Esophagus (tissue), 2 donors: ENCODE results near the gene CHRNE. TPM values are rescaled to one million over a fixed set of nuclear protein-coding genes. Genes with fewer than 3 reads are reported as not detected.
"Not testable (repeated sequence)": the region's sequence is repeated elsewhere in the genome, so short reads cannot be mapped to it uniquely, and the experiment has no call there.

Experiments used
- H3K27ac ChIP-seq, 2 donors: one replicate each; pipeline ENCODE4 v1.5.1; 2013; ENCODE audit warnings: low read depth in 2 of 2, mild to moderate bottlenecking in 2 of 2, inconsistent platforms in 1 of 2, low read length in 1 of 2, moderate library complexity in 1 of 2
- H3K27me3 ChIP-seq, 2 donors: one replicate each; pipeline ENCODE4 v1.6.1; 2013; ENCODE audit warnings: low read length in 2 of 2, control low read depth in 1 of 2, mild to moderate bottlenecking in 1 of 2; ENCODE audit not compliant: insufficient read depth in 2 of 2, control insufficient read depth in 1 of 2
- H3K36me3 ChIP-seq, 2 donors: one replicate each; pipeline ENCODE4 v1.6.1; 2013; ENCODE audit warnings: low read length in 1 of 2; ENCODE audit not compliant: control insufficient read depth in 2 of 2, insufficient read depth in 2 of 2
- H3K4me1 ChIP-seq, 2 donors: one replicate each; pipeline ENCODE4 v1.6.1; 2013; ENCODE audit warnings: low read length in 1 of 2; ENCODE audit not compliant: control insufficient read depth in 2 of 2, insufficient read depth in 2 of 2
- H3K4me3 ChIP-seq, 2 donors: one replicate each; pipeline ENCODE4 v1.5.1; 2013; ENCODE audit warnings: low read length in 2 of 2, mild to moderate bottlenecking in 2 of 2, low read depth in 1 of 2, moderate library complexity in 1 of 2
- H3K9me3 ChIP-seq, 2 donors: one replicate each; pipeline ENCODE4 v1.6.1; 2013; ENCODE audit warnings: mild to moderate bottlenecking in 2 of 2, low read depth in 1 of 2, low read length in 1 of 2, moderate library complexity in 1 of 2; ENCODE audit not compliant: control insufficient read depth in 2 of 2, insufficient read depth in 1 of 2
- WGBS, 2 donors: extraction: QIAGEN DNeasy Blood & Tissue Kit; methylation state at CpG; one replicate each; pipeline ENCODE4 v1.1.7; 2013; 5-methylcytosine and 5-hydroxymethylcytosine counted together
- polyA plus RNA-seq, 2 donors: library from polyadenylated mRNA; stranded (reverse); fragments of 200-250 nt; gene quantifications; one replicate each; pipeline ENCODE4 v1.2.3, GENCODE V29; 2013
- donor health status: healthy with polysubstance abuse.
- donor health status: Bipolar disorder and iron deficiency.

The CHRNE gene
- polyA plus RNA-seq, 2 donors: 0.16 to 0.47 TPM

DNA sequence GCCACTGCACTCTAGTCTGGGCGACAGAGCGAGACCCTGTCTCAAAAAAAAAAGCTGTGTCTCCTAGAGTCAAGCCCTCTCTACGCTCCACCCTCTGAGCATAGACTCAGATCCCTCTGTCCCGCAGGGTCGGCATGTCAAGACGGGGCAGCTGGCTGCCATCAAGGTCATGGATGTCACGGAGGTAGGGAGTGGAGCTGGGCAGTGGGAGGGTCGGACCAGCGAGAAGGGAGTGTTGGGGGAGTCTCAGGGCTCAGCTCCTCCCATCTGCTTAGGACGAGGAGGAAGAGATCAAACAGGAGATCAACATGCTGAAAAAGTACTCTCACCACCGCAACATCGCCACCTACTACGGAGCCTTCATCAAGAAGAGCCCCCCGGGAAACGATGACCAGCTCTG lies 22.0 kb downstream of the CHRNE start:
- Histone ChIP-seq H3K27me3 (no peaks in the 10 kb centered on the region), H3K4me3 (no peak overlapping the region), H3K4me1 (no peaks in the 10 kb centered on the region), H3K9me3 (no peaks in the 10 kb centered on the region), H3K36me3 (peaks cover 14 to 60% of the 10 kb centered on the region in 2 donors), H3K27ac (peak overlapping the region; percentile 22 to 62)
- WGBS, 2 donors: 69 to 71% methylated on average over 15 of the region's 15 CpGs

DNA sequence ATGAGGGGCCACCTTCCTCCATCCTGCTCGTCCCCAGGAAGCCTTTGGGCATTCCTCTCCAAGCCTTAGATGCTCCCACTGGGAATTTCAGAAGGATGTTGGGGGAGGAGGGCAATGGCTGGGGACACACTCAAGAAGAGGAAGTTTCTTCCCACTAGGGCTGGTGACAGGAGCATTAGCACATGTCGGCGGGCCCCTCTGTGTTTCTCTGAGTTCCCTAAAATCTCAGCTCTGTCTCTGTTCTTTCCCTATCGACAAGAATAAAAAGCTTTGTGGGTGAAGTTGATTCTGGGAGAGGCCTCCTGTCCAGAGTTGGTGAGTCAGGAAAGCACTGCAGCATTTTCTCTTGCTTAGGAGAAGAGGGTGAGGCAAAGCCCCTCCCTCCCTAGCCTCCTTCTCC lies 23.3 kb downstream of the CHRNE start:
- WGBS, 2 donors: 72 to 84% methylated on average over 4 of the region's 4 CpGs
- Histone ChIP-seq H3K4me3 (no peak overlapping the region), H3K9me3 (no peaks in the 10 kb centered on the region), H3K27me3 (no peaks in the 10 kb centered on the region), H3K36me3 (peaks cover 10 to 47% of the 10 kb centered on the region in 2 donors), H3K4me1 (no peaks in the 10 kb centered on the region), H3K27ac (no peak overlapping the region)

GRCh38 chr17:4877089-4877488 lies 25.8 kb downstream of the CHRNE start:
- Histone ChIP-seq H3K27me3 (no peaks in the 10 kb centered on the region), H3K36me3 (peaks cover 10 to 38% of the 10 kb centered on the region in 2 donors), H3K4me3 (no peak overlapping the region), H3K27ac (no peak overlapping the region), H3K9me3 (no peaks in the 10 kb centered on the region), H3K4me1 (no peaks in the 10 kb centered on the region)
- 54 to 77% methylated on average over 5 of the region's 5 CpGs for WGBS, 2 donors

DNA sequence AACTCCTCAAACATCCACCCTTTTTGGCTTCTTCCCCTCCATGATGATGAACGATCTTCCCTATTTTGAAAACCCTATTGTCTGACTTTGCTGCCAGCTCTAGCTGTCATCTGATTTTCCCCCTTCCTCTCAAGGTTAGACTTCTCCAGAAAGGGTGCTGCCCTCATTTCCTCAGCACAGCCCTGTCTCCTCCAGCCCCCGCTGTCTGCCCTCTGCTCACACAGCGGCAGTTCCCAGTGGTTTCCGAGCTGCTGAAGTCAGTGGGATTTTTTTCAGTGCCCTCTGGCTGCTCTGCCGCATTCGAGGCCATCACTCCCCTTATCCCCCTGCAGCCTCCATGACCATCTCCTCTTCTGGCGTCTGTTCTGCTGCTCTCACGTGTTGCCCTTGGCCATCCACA lies 30.1 kb downstream of the CHRNE start:
- Histone ChIP-seq H3K4me3 (no peak overlapping the region), H3K27ac (no peak overlapping the region), H3K9me3 (no peaks in the 10 kb centered on the region), H3K4me1 (no peaks in the 10 kb centered on the region), H3K36me3 (peaks cover 0 to 12% of the 10 kb centered on the region in 2 donors), H3K27me3 (no peaks in the 10 kb centered on the region)
- WGBS, 2 donors: 58 to 61% methylated on average over 8 of the region's 8 CpGs

DNA sequence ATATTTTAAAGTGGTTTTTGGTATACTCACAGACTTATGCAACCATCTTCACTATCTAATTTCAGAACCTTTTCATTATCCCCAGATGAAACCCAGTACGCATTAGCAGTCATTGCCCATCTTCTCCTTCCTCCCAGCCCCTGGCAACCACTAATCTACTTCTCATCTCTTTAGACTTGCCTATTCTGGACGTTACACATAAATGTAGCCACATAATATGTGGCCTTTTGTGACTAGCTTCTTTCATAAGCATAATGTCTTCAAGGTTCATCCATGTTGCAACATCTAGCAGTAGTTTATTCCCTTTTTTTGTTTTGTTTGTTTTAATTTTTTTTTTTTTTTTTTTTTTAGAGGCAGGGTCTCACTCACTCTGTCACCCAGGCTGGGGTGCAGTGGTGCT lies 32.0 kb downstream of the CHRNE start:
- 87 to 89% methylated on average over 2 of the region's 2 CpGs for WGBS, 2 donors
- Histone ChIP-seq H3K4me1 (no peaks in the 10 kb centered on the region), H3K27me3 (no peaks in the 10 kb centered on the region), H3K9me3 (no peaks in the 10 kb centered on the region), H3K27ac (no peak overlapping the region), H3K36me3 (peaks cover 0 to 7% of the 10 kb centered on the region in 2 donors), H3K4me3 (no peak overlapping the region)

DNA sequence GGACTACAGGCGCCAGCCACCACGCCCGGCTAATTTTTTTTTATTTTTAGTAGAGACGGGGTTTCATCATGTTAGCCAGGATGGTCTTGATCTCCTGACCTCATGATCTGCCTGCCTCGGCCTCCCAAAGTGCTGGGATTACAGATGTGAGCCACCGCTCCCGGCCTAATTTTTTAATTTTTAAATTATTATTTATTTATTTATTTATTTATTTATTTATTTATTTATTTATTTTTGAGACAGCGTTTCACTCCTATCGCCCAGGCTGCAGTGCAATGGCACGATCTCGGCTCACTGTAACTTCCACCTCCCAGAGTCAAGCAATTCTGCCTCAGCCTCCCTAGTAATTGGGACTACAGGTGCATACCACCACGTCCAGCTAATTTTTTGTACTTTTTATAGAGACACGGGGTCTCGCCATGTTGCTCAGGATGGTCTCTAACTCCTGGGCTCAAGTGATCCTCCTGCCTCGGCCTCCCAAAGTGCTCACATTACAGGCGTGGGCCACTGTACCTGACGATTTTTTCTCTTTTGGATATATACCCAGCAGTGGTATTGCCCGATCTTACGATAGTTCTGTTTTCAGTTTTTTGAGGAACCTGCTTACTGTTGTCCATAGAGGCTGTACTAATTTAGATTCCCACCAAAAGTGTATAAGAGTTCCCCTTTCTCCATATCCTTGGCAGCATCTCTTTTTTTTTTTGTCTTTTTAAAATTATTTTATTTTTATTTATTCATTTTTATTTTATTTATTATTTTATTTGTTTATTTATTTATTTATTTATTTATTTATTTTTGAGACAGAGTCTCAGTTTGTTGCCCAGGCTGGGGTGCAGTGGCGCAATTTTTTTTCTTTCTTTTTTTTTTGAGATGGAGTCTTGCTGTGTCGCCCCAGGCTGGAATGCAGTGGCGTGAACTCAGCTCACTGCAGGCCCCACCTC lies 33.6 kb downstream of the CHRNE start:
- H3K9me3 ChIP-seq, H3K36me3 ChIP-seq, H3K27me3 ChIP-seq, H3K27ac ChIP-seq, H3K4me3 ChIP-seq, H3K4me1 ChIP-seq: not testable (repeated sequence)
- 96% methylated on average over 22 of the region's 22 CpGs for WGBS, 2 donors

GRCh38 chr17:4867535-4867934 lies 35.4 kb downstream of the CHRNE start:
- H3K9me3 ChIP-seq, H3K4me3 ChIP-seq, H3K4me1 ChIP-seq, H3K27ac ChIP-seq, H3K36me3 ChIP-seq, H3K27me3 ChIP-seq: not testable (repeated sequence)
- 77 to 89% methylated on average over 5 of the region's 5 CpGs for WGBS, 2 donors

DNA sequence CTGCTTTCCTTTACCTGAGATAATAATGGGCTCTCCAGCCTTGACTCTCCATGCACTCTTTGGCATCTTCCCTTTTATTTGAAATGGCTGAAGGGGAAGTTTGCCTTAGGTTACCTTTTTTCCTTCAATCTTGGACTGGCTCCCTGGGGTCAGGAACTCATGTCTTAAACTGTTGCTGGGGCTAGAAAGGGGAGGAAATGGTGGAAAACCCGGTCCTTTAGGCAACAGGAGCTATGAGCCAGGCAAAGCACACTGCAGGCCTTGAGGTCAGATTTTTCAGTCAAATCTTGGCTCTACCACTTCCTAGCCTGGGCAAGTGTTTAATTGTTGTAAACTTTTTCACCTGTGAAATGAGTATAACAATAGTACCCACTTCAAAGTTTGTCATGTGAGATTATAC lies 39.6 kb downstream of the CHRNE start:
- no peaks in the 10 kb centered on the region for H3K27me3 ChIP-seq
- H3K36me3 ChIP-seq: peaks cover 0 to 4% of the 10 kb centered on the region in 2 donors
- H3K4me3 ChIP-seq: no peak overlapping the region
- no peak overlapping the region for H3K27ac ChIP-seq
- 65 to 82% methylated on average over 1 of the region's 1 CpG for WGBS, 2 donors
- no peaks in the 10 kb centered on the region for H3K9me3 ChIP-seq
- H3K4me1 ChIP-seq: peaks cover 2 to 10% of the 10 kb centered on the region in 2 donors

GRCh38 chr17:4862720-4863119 lies 40.2 kb downstream of the CHRNE start:
- Histone ChIP-seq H3K36me3 (peaks cover 0 to 4% of the 10 kb centered on the region in 2 donors), H3K27me3 (no peaks in the 10 kb centered on the region), H3K9me3 (no peaks in the 10 kb centered on the region), H3K4me1 (peaks cover 2 to 10% of the 10 kb centered on the region in 2 donors), H3K4me3 (no peak overlapping the region), H3K27ac (no peak overlapping the region)
- 81 to 89% methylated on average over 4 of the region's 4 CpGs for WGBS, 2 donors

GRCh38 chr17:4861052-4861451 lies 41.8 kb downstream of the CHRNE start:
- H3K36me3 ChIP-seq: peaks cover 0 to 4% of the 10 kb centered on the region in 2 donors
- WGBS, 2 donors: 81 to 88% methylated on average over 16 of the region's 16 CpGs
- peaks cover 5 to 16% of the 10 kb centered on the region in 2 donors for H3K4me1 ChIP-seq
- H3K4me3 ChIP-seq: peak overlapping the region; percentile 59 to 81
- H3K27ac ChIP-seq: peak overlapping the region in 1 of 2 donors; percentile 69
- H3K27me3 ChIP-seq: no peaks in the 10 kb centered on the region
- H3K9me3 ChIP-seq: no peaks in the 10 kb centered on the region
